ENCODE data around the gene VEGFD.
"Not testable (repeated sequence)": the region's sequence is repeated elsewhere in the genome, so short reads cannot be mapped to it uniquely, and the experiment has no call there.

The VEGFD gene

DNA sequence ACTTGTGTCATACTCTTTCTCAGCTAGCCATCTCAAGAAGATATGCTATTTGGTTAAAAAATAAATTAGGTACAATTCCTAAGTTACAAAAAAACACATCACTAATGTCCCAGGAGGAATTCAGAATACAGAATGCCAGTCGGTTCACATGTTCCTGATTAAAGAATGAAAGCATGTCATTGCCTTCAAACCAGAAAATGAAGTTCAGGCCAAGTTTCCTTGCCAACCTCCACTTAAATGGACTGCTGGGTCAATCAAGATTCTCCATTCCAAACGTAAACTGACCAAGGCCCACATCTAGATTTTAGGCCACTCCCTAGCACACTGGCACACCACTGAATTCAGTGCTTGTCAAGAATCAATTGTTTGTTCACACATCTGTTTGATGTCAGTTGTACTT, 55.4 kb downstream of the VEGFD start:
- no peak overlapping the region for H3K9ac ChIP-seq (ENCODE audit: low read depth, low read length)
- H3K4me1 ChIP-seq (ENCODE audit: control insufficient read depth, insufficient read depth, low read length), result no peaks in the 10 kb centered on the region
- no peaks in the 10 kb centered on the region for H3K9me3 ChIP-seq (ENCODE audit: control insufficient read depth, insufficient read depth, low read length)
- no peak overlapping the region for H3K27ac ChIP-seq (ENCODE audit: low read depth, low read length)
- peaks cover 34% of the 10 kb centered on the region for H3K36me3 ChIP-seq (ENCODE audit: control insufficient read depth, insufficient read depth, low read length)
- H3K4me3 ChIP-seq (ENCODE audit: low read depth, low read length), result no peak overlapping the region
- H3K27me3 ChIP-seq (ENCODE audit: control insufficient read depth, insufficient read depth, low read length), result no peaks in the 10 kb centered on the region; the same call in 1 of the 2 replicates

GRCh38 chrX:15328131-15328530, 56.1 kb downstream of the VEGFD start:
- Histone ChIP-seq H3K27ac (ENCODE audit: low read depth, low read length) (no peak overlapping the region), H3K36me3 (ENCODE audit: control insufficient read depth, insufficient read depth, low read length) (peaks cover 39% of the 10 kb centered on the region)

GRCh38 chrX:15322472-15322871, 61.7 kb downstream of the VEGFD start:
- Histone ChIP-seq H3K4me3 (ENCODE audit: low read depth, low read length) (no peak overlapping the region), H3K27ac (ENCODE audit: low read depth, low read length) (no peak overlapping the region), H3K9me3 (ENCODE audit: control insufficient read depth, insufficient read depth, low read length) (no peaks in the 10 kb centered on the region), H3K27me3 (ENCODE audit: control insufficient read depth, insufficient read depth, low read length) (peaks cover 7% of the 10 kb centered on the region), H3K9ac (ENCODE audit: low read depth, low read length) (no peak overlapping the region), H3K36me3 (ENCODE audit: control insufficient read depth, insufficient read depth, low read length) (peaks cover 37% of the 10 kb centered on the region), H3K4me1 (ENCODE audit: control insufficient read depth, insufficient read depth, low read length) (no peaks in the 10 kb centered on the region)

More at GRCh38 chrX:15328131-15328530, 56.1 kb downstream of the VEGFD start:
- H3K9ac ChIP-seq (ENCODE audit: low read depth, low read length), result no peak overlapping the region
- no peak overlapping the region for H3K4me3 ChIP-seq (ENCODE audit: low read depth, low read length)
- H3K9me3 ChIP-seq (ENCODE audit: control insufficient read depth, insufficient read depth, low read length), result no peaks in the 10 kb centered on the region
- H3K4me1 ChIP-seq (ENCODE audit: control insufficient read depth, insufficient read depth, low read length), result no peaks in the 10 kb centered on the region
- H3K27me3 ChIP-seq (ENCODE audit: control insufficient read depth, insufficient read depth, low read length), result no peaks in the 10 kb centered on the region; the same call in none of the 2 replicates

- peaks cover 7% of the 10 kb centered on the region for H3K27me3 ChIP-seq (ENCODE audit: control insufficient read depth, insufficient read depth, low read length)
- no peaks in the 10 kb centered on the region for H3K9me3 ChIP-seq (ENCODE audit: control insufficient read depth, insufficient read depth, low read length)
- no peaks in the 10 kb centered on the region for H3K4me1 ChIP-seq (ENCODE audit: control insufficient read depth, insufficient read depth, low read length)
- no peak overlapping the region for H3K27ac ChIP-seq (ENCODE audit: low read depth, low read length)
- no peak overlapping the region for H3K9ac ChIP-seq (ENCODE audit: low read depth, low read length)
- no peak overlapping the region for H3K4me3 ChIP-seq (ENCODE audit: low read depth, low read length)
- H3K36me3 ChIP-seq (ENCODE audit: control insufficient read depth, insufficient read depth, low read length), result peaks cover 37% of the 10 kb centered on the region
Measured at GRCh38 chrX:15322072-15322471, 62.1 kb downstream of the VEGFD start.

- Histone ChIP-seq H3K4me1 (ENCODE audit: control insufficient read depth, insufficient read depth, low read length) (no peaks in the 10 kb centered on the region), H3K9me3 (ENCODE audit: control insufficient read depth, insufficient read depth, low read length) (no peaks in the 10 kb centered on the region), H3K4me3 (ENCODE audit: low read depth, low read length) (no peak overlapping the region), H3K27ac (ENCODE audit: low read depth, low read length) (no peak overlapping the region), H3K36me3 (ENCODE audit: control insufficient read depth, insufficient read depth, low read length) (peaks cover 37% of the 10 kb centered on the region), H3K9ac (ENCODE audit: low read depth, low read length) (no peak overlapping the region), H3K27me3 (ENCODE audit: control insufficient read depth, insufficient read depth, low read length) (peaks cover 7% of the 10 kb centered on the region)
Measured at GRCh38 chrX:15321447-15321846, 62.8 kb downstream of the VEGFD start.

GRCh38 chrX:15320297-15320696, 63.9 kb downstream of the VEGFD start:
- Histone ChIP-seq H3K4me3 (ENCODE audit: low read depth, low read length) (no peak overlapping the region), H3K9ac (ENCODE audit: low read depth, low read length) (no peak overlapping the region), H3K9me3 (ENCODE audit: control insufficient read depth, insufficient read depth, low read length) (no peaks in the 10 kb centered on the region), H3K27me3 (ENCODE audit: control insufficient read depth, insufficient read depth, low read length) (peaks cover 7% of the 10 kb centered on the region), H3K27ac (ENCODE audit: low read depth, low read length) (no peak overlapping the region), H3K36me3 (ENCODE audit: control insufficient read depth, insufficient read depth, low read length) (peaks cover 37% of the 10 kb centered on the region), H3K4me1 (ENCODE audit: control insufficient read depth, insufficient read depth, low read length) (no peaks in the 10 kb centered on the region)

DNA sequence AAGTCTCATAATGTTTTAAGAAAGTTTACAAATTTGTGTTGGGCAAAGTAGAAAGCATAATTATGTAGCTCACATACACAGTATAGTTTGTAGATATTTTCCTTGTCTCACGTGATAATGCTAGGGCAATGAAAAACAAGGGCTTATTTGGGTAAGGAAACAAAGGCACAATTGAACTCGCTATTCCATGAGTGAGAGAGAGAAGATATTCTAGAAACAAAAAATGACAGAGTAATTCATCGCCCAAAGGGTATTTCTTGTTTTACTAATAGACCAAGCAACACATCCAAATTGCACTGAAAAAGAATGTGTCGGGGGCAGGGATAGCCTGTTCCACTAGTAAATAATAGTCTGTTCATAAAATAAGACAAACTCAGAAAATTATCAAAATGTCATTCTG, 65.1 kb downstream of the VEGFD start:
- Histone ChIP-seq H3K9ac (ENCODE audit: low read depth, low read length) (no peak overlapping the region), H3K27me3 (ENCODE audit: control insufficient read depth, insufficient read depth, low read length) (peaks cover 7% of the 10 kb centered on the region), H3K9me3 (ENCODE audit: control insufficient read depth, insufficient read depth, low read length) (no peaks in the 10 kb centered on the region), H3K4me3 (ENCODE audit: low read depth, low read length) (no peak overlapping the region), H3K4me1 (ENCODE audit: control insufficient read depth, insufficient read depth, low read length) (no peaks in the 10 kb centered on the region), H3K27ac (ENCODE audit: low read depth, low read length) (no peak overlapping the region), H3K36me3 (ENCODE audit: control insufficient read depth, insufficient read depth, low read length) (peaks cover 27% of the 10 kb centered on the region; the same call in 1 of the 2 replicates)

GRCh38 chrX:15315509-15315908, 68.7 kb downstream of the VEGFD start, which contains the start of gene ASB11:
ASB11 (minus strand) TSS chrX:15315640; CDS start chrX:15315605, 35 bp downstream.
- no peaks in the 10 kb centered on the region for H3K9me3 ChIP-seq (ENCODE audit: control insufficient read depth, insufficient read depth, low read length)
- no peak within 1 kb of the TSS for H3K27ac ChIP-seq (ENCODE audit: low read depth, low read length)
- peaks cover 1% of the 10 kb centered on the region; the same call in 1 of the 2 replicates for H3K36me3 ChIP-seq (ENCODE audit: control insufficient read depth, insufficient read depth, low read length)
- H3K9ac ChIP-seq (ENCODE audit: low read depth, low read length), result no peak within 1 kb of the TSS
- no peaks in the 10 kb centered on the region; the same call in none of the 2 replicates for H3K27me3 ChIP-seq (ENCODE audit: control insufficient read depth, insufficient read depth, low read length)
- no peaks in the 10 kb centered on the region for H3K4me1 ChIP-seq (ENCODE audit: control insufficient read depth, insufficient read depth, low read length)
- H3K4me3 ChIP-seq (ENCODE audit: low read depth, low read length), result no peak within 1 kb of the TSS

DNA sequence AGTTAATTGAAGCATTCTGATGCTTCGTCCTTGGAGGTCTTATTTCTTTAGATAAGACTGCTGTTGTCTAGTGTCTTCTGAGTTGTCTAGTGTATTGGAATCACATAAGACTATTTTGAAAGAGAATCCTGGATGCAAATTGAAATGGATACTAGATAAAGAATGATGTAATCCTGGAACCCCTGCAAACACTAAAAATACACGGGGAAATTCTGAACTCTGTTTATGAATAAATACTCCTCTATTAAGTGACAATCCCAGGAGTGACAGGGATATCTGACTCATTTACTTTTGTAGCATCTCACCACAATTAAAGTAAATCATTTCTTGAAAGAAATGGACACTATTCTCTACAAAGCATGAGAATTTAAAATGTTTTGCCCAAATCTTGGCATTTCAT, 69.7 kb downstream of the VEGFD start:
- Histone ChIP-seq H3K9ac (ENCODE audit: low read depth, low read length) (no peak overlapping the region), H3K27me3 (ENCODE audit: control insufficient read depth, insufficient read depth, low read length) (no peaks in the 10 kb centered on the region; the same call in 1 of the 2 replicates), H3K36me3 (ENCODE audit: control insufficient read depth, insufficient read depth, low read length) (no peaks in the 10 kb centered on the region), H3K27ac (ENCODE audit: low read depth, low read length) (no peak overlapping the region), H3K9me3 (ENCODE audit: control insufficient read depth, insufficient read depth, low read length) (no peaks in the 10 kb centered on the region), H3K4me1 (ENCODE audit: control insufficient read depth, insufficient read depth, low read length) (no peaks in the 10 kb centered on the region), H3K4me3 (ENCODE audit: low read depth, low read length) (no peak overlapping the region)

GRCh38 chrX:15311119-15311518, 73.1 kb downstream of the VEGFD start:
- no peak overlapping the region for H3K27ac ChIP-seq (ENCODE audit: low read depth, low read length)
- H3K9ac ChIP-seq (ENCODE audit: low read depth, low read length), result no peak overlapping the region
- H3K27me3 ChIP-seq (ENCODE audit: control insufficient read depth, insufficient read depth, low read length), result no peaks in the 10 kb centered on the region; the same call in 1 of the 2 replicates
- H3K9me3 ChIP-seq (ENCODE audit: control insufficient read depth, insufficient read depth, low read length), result no peaks in the 10 kb centered on the region
- H3K4me3 ChIP-seq (ENCODE audit: low read depth, low read length), result no peak overlapping the region
- H3K4me1 ChIP-seq (ENCODE audit: control insufficient read depth, insufficient read depth, low read length), result no peaks in the 10 kb centered on the region
- no peaks in the 10 kb centered on the region for H3K36me3 ChIP-seq (ENCODE audit: control insufficient read depth, insufficient read depth, low read length)

- H3K27me3 ChIP-seq (ENCODE audit: control insufficient read depth, insufficient read depth, low read length), result no peaks in the 10 kb centered on the region; the same call in 1 of the 2 replicates
- H3K4me1 ChIP-seq (ENCODE audit: control insufficient read depth, insufficient read depth, low read length), result no peaks in the 10 kb centered on the region
- no peak overlapping the region for H3K4me3 ChIP-seq (ENCODE audit: low read depth, low read length)
- H3K36me3 ChIP-seq (ENCODE audit: control insufficient read depth, insufficient read depth, low read length), result no peaks in the 10 kb centered on the region
- no peak overlapping the region for H3K9ac ChIP-seq (ENCODE audit: low read depth, low read length)
- H3K9me3 ChIP-seq (ENCODE audit: control insufficient read depth, insufficient read depth, low read length), result no peaks in the 10 kb centered on the region
- no peak overlapping the region for H3K27ac ChIP-seq (ENCODE audit: low read depth, low read length)
Measured at GRCh38 chrX:15310117-15310516, 74.1 kb downstream of the VEGFD start.

- H3K27ac ChIP-seq (ENCODE audit: low read depth, low read length); H3K4me1 ChIP-seq (ENCODE audit: control insufficient read depth, insufficient read depth, low read length); H3K27me3 ChIP-seq (ENCODE audit: control insufficient read depth, insufficient read depth, low read length); H3K36me3 ChIP-seq (ENCODE audit: control insufficient read depth, insufficient read depth, low read length); H3K4me3 ChIP-seq (ENCODE audit: low read depth, low read length); H3K9ac ChIP-seq (ENCODE audit: low read depth, low read length); H3K9me3 ChIP-seq (ENCODE audit: control insufficient read depth, insufficient read depth, low read length): not testable (repeated sequence)
Measured at GRCh38 chrX:15305899-15306298, 78.3 kb downstream of the VEGFD start.
